Activated CD4-positive, alpha-beta T cell treated with anti-CD3 and anti-CD28 coated beads for 4 hours (primary cell): Measurements from ENCODE around the gene DPF3.

Experiments
- DNase-seq, 2 donors: peaks; one replicate each; pipeline ENCODE4 v3.0.0-alpha.2; 2020

The DPF3 gene

GRCh38 chr14:72739446-72740405, 154.2 kb downstream of the DPF3 start:
- no peak for DNase-seq

GRCh38 chr14:72738161-72738611, 155.7 kb downstream of the DPF3 start:
- DNase-seq: no peak

GRCh38 chr14:72737560-72737943, 156.3 kb downstream of the DPF3 start:
- DNase-seq: no peak

GRCh38 chr14:72736786-72737559, 156.9 kb downstream of the DPF3 start:
- no peak for DNase-seq

- DNase-seq: no peak
Observed at GRCh38 chr14:72736308-72736707, 157.6 kb downstream of the DPF3 start.

- no peak for DNase-seq
Observed at GRCh38 chr14:72732022-72732780, 161.7 kb downstream of the DPF3 start.

- DNase-seq: no peak
Observed at GRCh38 chr14:72731252-72732020, 162.5 kb downstream of the DPF3 start.

- DNase-seq: no peak
Observed at GRCh38 chr14:72730468-72730867, 163.4 kb downstream of the DPF3 start.

- DNase-seq: no peak
Observed at GRCh38 chr14:72726444-72726843, 167.5 kb downstream of the DPF3 start.

- DNase-seq: no peak
Observed at GRCh38 chr14:72723858-72724530, 169.9 kb downstream of the DPF3 start.

GRCh38 chr14:72722201-72722785, 171.6 kb downstream of the DPF3 start:
- DNase-seq: no peak

- DNase-seq: no peak
Observed at GRCh38 chr14:72721083-72721482, 172.8 kb downstream of the DPF3 start.

- no peak for DNase-seq
Observed at GRCh38 chr14:72717220-72717619, 176.7 kb downstream of the DPF3 start.

GRCh38 chr14:72716476-72716875, 177.4 kb downstream of the DPF3 start:
- no peak for DNase-seq

- no peak for DNase-seq
Observed at GRCh38 chr14:72715850-72716228, 178.1 kb downstream of the DPF3 start.

GRCh38 chr14:72715215-72715849, 178.6 kb downstream of the DPF3 start:
- no peak for DNase-seq

- no peak for DNase-seq
Observed at GRCh38 chr14:72714871-72715214, 179.1 kb downstream of the DPF3 start.

GRCh38 chr14:72714094-72714493, 179.8 kb downstream of the DPF3 start:
- DNase-seq: no peak

- DNase-seq: no peak
Observed at GRCh38 chr14:72711936-72712335, 182.0 kb downstream of the DPF3 start.

- no peak for DNase-seq
Observed at GRCh38 chr14:72709916-72710611, 183.8 kb downstream of the DPF3 start.
